GM18861 (cell line): ENCODE data around the gene MEAK7.

Experiments
- ATAC-seq: cut with Tn5 transposase; IDR thresholded peaks from one replicate; pipeline ENCODE4 v1.9.1; 2021; ENCODE audit not compliant: unreplicated experiment

Gene MEAK7

DNA sequence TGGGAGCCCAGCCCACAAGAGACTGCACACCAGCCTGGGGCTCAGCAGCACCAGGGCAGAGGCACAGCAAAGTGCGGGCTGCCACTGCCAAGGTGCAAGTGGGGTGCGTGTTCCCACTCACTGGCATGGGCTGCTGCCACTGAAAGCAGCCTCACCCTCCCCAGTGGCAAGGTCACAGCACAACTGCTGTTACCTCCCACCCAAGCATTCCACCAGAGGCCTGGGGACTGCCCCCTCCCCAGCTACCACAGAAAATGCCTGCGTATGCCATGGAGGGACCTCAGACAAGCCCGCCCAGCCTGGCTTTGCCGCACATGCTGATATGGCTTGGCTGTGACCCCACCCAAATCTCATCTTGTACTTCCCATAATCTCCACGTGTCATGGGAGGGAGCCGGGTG lies 33.1 kb downstream of the MEAK7 start:
- ATAC-seq = no peak

DNA sequence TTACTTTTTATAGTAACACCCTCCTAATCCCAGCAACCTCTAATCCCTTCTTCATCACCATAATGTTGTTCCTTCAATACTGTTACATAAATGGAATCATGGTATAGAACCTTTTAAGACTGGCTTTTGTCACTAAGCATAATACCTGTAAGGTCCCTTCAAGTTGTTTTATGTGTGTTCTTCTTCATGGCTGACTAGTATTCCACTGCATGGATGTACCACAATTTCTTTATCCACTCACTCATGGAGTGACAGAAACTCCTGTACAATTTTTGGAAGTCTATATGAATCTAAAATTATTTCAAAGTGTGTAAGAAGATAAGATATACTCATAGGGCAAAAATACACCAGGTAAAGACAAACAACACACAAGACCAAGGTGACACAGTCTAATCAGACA lies 36.8 kb downstream of the MEAK7 start:
- ATAC-seq = no peak

DNA sequence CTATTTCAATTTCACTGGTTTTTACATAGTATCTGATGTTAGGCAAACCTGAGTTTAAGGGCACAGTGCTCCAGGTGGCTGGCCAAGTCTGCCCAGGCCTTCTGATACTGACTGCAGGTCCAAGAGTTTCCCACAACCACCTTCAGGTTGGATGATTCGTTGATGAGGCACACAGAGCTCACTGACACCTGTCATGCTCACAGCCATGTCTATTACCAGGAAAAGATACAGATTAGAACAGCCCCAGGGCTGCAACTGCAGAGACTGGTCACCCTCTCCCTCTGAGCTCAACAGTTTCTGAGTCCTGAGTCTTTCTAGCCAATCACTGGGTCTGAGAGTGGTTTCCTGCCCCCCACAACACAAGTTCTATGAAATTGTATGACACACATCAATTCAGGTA lies 37.2 kb downstream of the MEAK7 start:
- no peak for ATAC-seq

DNA sequence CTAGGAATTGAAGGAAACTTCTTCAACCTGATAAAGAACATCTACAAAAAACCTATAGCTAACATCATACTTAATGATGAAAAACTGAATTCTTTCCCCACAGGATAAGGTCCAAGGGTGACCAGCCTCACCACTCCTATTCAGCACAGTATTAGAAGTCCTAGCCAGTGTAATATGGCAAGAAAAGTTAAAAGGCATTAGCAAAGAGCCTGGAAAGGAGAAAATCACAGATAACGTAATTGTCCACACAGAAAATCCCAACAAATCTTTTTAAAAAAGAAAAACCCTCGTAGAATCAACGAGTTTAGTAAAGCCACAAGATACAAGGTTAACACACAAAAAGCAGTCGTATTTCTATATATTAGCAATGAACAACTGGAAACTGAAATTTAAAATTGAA lies 37.8 kb downstream of the MEAK7 start:
- no peak for ATAC-seq

DNA sequence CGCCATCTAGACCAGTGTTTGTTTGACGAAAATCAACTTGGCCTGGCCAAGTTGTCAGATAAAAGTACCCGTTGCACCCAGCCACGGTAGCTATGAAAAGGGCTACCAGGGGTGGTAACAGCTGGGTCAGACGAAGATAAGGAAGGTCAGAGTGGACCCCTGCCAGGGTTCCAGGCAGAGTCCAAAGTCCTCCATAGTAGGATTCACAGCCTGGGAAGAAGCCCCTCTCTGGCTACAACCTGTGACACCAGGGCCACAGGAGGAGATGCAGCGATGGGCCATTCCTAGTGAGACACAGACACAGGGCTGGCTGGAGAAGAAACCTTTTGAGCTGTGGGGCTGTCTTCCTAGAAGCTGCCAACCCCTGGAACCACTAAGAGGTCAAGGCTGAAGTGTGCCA lies 39.3 kb downstream of the MEAK7 start:
- no peak for ATAC-seq

DNA sequence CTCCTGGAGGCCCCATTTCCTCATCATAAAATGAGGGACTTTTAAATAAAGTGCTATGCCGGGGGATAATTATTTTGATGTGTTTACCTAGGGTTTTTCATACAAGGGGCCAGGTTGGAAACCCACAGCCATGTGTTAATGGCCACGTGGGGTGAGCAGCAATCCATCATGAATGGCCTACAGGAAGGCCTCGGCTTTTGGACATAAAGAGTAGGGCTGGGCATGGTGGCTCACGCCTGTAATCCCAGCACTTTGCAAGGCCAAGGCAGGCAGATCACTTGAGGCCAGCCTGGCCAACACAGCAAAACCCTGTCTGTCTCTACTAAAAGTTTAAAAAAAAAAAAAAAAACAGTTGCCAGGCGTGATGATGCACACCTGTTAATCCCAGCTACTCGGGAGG lies 40.3 kb downstream of the MEAK7 start:
- ATAC-seq = no peak

DNA sequence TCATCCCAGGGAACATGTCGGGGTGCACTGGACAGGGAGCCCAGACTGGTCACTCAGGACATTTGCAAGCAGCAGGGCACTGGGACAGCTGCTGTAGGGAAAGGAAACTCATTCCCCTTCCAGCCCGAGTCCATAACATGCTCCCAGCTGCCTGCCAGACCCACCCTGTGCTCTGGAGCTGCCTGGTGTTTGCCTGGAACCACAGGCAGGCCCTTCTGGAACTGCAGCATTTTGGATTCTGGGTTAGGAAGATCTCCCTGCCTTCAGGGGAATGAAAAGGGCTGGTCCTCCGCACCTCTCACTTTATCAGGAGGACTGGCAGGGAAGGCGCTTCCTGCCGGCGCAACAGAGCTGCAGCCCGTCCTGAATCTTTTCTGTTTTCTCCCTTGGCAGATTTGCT lies 41.2 kb downstream of the MEAK7 start:
- ATAC-seq = no peak

DNA sequence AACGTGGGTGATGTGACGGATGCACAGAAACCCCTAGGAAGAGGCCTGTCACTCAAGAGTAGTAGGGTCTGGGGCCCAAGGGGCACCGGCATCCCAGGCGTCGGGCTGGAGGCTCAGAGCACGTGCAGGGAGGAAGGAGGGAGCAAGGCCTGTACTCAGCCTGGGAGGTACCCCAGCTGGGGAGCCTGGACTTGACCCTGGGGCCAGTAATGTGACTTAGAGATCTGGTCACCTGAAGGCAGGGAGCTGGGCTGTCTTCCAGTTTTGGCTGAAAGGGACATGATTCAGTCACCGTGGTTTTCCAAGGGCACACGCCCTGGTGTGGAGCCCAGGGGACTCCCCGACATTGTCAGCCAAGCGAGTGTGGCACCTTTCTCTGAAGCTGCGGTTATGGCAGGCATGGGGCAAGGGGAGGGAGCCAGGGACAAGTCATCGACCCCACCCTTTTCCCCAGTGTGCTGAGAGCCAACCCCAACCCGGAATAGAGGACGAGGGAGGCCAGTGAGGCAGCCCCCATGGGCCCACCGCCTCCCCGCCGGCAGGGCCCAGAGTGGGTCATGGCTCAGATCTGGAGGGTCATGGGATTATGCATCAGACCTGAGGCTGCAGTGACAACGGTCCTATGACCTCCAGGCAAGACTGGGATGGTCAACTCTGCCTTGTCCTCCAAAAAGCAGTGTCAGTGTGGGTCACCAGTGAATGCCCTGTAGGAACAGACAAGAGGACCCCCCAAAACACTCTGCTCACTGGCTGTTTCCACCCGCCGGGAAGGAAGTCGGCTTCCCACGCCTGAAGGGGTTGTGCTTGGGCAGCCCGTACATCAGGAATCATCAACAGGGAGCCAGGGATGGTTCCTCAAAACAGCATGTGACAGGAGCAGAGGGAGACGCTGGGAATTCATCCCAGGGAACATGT lies 41.9 kb downstream of the MEAK7 start:
- ATAC-seq = no peak

DNA sequence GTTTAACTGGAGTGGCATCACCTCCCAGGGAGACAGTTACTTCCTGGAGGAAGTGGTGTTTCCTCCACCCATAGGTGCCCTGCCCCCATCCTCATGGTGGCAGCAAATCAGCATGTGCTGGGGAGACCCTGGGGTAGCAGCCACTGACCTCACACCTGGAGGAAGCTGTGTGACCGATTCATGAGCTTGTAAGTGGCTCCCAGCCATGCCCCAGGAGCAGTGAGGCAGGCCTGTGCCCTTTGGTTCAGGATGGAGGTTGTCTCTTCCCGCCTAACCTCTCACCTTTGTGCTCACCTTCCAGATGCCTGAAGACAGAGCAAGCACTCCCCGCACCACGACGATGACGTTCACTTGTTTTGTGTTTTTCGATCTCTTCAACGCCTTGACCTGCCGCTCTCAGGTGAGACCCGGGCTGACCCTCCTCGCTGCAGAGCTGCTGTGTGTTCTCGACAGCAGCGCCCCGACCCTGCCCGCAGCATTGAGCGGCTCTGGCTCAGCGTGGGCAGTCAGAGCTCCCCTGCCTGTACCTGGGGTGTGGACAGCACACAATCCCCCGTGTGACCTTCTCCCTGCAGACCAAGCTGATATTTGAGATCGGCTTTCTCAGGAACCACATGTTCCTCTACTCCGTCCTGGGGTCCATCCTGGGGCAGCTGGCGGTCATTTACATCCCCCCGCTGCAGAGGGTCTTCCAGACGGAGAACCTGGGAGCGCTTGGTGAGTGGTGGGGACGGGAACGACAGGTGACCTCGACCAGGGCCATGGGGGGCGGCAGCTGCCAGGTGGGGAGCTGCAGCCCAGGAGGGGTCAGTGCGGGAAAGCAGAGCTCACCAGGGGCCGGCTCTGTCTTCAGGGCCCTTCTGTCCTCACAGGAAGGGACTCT lies 42.8 kb downstream of the MEAK7 start:
- no peak for ATAC-seq

DNA sequence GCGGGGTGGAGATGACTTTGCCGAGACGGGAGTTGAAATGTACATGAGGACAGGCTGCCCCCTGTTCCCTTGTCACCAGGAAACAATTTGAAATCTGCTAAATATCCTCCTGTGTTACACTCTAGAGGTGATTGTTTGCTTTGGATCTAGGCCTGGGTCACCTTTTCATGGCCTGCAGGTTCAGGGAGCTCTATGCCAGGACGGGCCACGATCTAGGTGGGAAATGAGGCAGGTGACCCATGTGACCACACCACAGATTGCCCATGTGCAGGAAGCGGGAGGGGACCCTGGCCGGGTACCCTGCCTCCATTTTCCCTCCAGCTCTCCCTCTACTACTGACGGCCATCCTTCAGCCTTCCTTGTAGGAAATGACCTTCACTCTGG lies 43.4 kb downstream of the MEAK7 start:
- ATAC-seq = no peak

DNA sequence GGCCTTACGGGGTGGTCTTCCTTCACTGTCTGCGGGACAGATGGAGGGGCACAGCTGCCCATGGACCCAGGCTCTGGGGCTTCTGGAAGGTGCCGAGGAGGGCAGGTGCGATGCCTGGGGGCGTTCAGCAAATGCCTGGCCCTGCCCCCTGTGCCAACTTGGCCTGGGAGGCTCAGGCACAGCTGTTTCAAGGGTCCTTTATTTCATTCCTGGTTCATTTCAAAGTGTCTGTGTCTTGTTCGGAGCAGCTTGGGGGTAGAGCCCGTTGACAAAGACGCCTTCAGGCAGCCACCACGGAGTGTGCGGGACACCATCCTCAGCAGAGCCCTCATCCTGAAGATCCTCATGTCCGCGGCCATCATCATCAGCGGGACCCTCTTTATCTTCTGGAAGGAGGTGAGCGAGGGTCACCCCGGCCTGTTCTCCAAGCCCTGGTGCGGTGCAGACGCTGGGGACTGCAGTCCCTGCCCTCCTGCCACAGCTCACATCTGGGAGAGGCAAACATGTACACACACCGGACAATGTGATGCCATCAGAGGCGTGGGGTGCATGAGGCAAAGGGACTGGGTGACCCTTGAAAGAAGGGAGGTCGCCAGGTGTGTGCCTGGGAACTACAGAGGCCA lies 43.9 kb downstream of the MEAK7 start:
- no peak for ATAC-seq

DNA sequence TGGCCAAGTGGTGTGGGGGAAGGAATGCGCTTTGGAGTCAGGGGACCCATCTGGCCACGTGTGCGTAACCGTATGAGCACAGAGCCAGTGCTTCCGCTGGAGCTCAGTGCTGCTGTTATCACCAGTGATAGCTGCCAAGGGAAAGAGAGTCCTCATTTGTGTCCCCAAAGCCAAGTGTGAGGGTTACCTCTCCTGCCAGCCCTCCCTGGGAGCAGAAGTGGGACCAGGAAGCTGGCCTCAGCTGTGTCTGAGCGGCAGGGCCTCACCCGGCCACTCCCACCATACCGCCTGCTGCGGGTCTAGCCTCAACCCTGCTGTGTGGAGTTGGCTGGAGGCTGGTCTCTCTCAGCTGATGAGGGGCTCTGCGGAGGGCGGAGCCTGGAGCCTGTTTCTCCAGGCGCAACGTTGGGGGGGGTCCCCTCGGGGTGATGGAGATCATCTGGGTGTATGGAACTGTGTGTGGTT lies 44.5 kb downstream of the MEAK7 start:
- ATAC-seq = no peak

DNA sequence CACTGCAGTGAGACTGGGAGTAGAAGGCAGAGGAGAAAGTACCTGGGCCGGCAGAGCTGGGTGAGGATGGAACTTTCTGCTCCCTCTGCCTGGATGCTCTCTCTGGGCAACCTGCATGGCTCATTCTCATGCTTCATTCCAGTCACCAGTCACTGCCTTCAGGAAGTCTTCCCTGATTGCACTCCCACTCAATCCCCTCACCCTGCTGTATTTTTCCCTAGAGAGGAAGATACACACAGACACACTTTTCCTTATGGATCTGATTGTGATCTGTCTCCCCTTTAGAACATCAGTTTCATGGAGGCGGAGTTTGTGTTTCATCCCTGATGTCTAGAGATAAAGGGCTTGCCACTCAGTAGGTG lies 44.9 kb downstream of the MEAK7 start:
- no peak for ATAC-seq

DNA sequence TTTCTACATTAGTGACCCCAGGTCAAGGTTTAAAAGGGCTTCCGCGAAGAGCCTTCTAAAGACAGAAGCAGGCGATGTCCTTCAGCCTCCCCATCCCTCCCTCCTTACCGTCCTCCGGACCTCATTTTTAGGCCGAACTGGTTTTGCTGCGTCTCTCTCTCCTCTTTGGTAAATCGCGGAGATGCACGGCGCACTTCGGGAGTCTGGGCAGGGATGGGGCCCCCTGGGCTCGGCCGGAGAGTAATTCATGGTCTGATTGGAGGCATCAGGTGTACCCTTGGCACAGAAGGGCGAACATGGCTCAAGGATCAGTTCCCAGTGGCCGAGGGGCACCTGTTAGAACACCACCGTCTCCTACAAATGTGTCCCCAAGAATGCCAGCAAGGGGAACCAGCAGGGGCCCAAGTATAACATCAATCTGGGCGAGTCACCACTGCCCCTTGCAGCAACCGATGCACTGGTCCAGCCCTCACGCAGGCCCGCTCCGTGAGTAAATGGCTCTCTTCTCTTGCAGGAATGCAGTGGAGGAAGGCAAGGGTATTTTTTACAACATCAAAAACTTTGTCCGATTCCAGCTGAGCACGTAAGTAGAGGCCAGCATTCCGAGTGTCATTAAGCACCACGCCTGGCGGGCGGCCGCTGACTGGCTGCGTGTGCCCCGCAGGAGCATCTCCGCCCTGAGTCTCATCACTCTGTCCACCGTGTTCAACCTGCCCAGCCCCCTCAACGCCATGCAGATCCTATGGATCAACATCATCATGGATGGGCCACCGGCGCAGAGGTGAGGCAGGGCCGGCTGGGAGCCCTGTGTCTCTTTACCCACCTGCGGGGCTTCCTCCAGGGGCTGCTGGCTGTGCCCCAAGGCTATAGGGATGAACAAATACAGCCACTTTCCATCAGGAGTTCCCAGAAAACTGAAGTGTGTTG lies 45.6 kb downstream of the MEAK7 start:
- no peak for ATAC-seq

DNA sequence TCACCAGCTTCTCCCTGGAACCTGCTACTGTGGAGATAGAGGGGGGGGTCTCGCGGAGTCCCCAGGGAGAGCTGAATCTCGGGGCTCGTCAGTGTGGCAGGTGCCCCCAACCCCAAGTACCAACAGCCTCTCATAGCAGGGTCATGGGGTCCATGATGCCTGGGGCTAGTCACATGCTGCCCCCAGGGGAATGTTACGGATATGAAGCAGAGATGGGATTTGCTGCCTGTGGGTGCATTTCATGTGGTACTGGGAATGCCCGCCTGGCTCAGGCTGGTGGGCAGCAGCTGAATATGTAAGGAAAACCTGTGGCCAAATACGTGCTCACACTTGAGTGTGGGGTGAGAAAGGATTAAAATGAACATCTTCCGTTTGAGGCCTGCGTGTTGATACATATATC lies 49.4 kb downstream of the MEAK7 start:
- no peak for ATAC-seq
